A172 (cell line): ENCODE results near the gene SLC18A3. TPM values are rescaled to one million over a fixed set of nuclear protein-coding genes. Genes with fewer than 3 reads are reported as not detected.

Experiments used
- DNase-seq: peaks from one replicate; pipeline ENCODE4 v3.0.0-alpha.2; 2015; ENCODE audit warnings: low spot score
- total RNA-seq: library from RNA; depleted of rRNA; stranded (reverse); fragments of >200 nt; shearing (Covaris generic); gene quantifications from 2 replicates; pipeline ENCODE4 v1.2.3, GENCODE V29; 2014; rRNA removed

Gene SLC18A3
- total RNA-seq, 1 experiment from 2014 or later: not detected

GRCh38 chr10:49651039-49651835 is 41.1 kb downstream of the SLC18A3 start:
- DNase-seq: no peak

DNA sequence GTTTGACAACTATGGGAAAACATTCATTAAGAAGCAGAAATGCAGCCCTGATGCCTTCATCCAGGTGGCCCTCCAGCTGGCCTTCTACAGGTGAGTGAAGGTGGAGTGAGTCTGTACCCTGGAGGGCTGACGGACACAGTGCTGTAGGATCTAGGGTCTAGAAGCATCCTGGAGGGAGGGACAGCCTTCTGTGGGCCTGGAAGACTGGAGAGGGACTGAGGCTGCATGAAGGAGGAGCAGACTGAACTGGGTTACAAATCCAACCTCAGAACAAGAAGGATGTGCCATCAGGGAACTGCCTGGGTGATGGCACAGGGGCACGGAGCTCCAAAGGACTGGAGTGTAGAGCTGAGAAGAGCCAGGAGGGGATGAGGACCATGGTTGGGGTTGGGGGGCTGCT is 41.8 kb downstream of the SLC18A3 start:
- DNase-seq: no peak

GRCh38 chr10:49652421-49653272 is 42.5 kb downstream of the SLC18A3 start:
- no peak for DNase-seq

DNA sequence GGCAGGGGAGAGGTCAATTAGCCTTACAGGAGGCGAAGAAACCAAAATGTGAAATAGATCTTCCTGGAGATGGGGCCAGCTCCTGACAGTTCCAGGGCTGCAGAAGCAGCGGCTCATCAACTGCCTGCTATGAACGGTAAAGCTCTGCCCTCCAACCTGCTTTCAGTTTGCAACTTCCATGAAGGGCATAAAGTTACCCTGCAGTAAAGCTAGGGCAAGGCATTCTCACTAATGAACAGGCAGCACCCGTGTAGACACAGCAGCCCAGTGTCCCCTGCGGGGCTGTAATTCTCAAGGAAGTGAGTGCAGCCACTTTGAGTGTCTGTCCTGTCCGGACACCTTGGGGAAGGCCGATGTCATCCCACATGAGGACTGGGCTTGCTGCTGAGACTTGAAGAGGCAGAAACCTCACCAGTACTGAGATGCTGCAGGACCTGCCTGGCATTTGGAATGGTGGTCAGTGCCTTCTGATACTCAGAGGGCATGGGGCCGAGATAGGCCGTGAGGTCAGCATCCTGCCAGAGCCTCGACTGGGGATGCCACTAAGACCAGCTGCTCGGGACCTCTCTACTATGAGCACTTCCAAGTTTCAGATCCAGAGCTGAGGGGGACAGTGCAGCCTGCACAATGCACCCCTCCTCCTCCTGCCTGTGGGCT is 43.3 kb downstream of the SLC18A3 start:
- no peak for DNase-seq

GRCh38 chr10:49654036-49654693 is 44.1 kb downstream of the SLC18A3 start:
- no peak for DNase-seq

DNA sequence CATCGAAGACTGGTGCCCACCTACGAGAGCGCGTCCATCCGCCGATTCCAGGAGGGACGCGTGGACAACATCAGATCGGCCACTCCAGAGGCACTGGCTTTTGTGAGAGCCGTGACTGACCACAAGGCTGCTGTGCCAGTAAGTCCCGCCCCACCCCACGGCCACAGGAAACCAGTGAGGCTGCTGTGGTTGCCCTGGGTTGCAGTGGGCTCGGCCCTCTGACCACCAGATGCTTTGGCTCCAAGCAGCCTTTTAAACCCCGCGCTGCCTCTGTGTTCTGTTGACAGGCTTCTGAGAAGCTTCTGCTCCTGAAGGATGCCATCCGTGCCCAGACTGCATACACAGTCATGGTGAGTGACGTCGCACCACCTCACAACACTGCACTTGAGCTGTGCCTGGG is 45.0 kb downstream of the SLC18A3 start:
- DNase-seq: no peak

DNA sequence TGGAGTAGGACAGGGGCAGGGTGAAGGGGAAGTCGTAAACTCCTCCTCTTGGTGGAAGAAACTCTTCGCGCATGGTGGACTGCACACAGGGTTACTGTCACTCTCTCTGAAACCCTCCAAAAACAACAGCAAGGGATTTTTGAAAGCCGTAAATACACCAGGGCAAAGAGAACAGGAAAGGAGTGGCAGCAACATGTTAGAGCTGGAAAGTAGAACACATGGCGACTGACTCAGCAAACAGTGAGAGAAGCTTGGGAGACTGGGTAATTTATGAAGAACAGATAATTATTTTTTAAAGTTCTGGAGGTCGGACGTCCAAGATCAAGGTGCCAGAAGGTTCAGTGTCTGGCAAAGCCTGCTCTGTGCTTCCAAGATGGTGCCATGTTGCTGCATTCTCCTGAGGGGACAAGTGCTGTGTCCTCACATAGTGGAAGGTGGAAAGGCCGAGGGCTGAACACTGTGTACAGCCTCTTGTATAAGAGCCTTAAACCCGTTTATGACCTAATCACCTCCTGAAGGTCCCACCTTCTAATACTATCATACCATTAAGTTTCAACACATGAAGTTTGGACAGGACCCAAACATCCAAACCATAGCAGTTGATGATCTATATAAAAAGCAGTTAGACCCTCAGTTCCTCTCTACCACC is 46.9 kb downstream of the SLC18A3 start:
- no peak for DNase-seq

- no peak for DNase-seq
Measured at GRCh38 chr10:49657606-49658005, 47.5 kb downstream of the SLC18A3 start.

DNA sequence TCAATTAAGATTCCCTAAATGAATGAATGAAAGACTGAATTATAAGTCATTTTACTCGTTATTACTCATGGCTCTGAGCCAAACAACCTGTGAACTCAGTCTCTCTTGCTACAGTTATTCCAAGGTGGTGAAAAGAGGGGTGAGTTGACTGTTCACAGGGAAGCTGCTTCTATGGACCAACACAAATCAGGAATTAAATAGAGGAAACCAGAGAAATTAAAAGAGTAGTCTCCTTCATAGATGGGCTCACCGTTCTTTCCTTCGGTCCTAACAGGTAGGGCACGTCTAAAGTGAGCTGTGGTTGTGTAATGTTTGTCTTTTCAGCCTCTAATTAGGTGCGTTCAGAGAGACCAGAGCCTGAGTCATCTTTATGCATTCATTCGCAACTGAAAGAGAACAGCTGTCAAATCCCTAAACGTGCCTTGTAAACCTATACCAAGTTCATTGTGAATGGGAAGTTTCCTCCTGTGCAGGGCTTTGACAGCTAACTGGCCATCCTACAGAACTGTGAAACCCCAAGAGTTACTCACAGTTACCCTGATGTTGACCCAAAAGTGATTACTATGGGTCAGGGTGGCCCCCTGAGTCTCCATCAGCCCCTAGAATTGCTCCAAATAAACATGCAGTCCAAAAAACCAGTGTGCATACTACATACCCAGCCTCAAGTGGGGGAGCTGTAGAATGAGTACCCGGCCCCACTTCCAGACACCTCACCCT is 51.2 kb downstream of the SLC18A3 start:
- no peak for DNase-seq

Other genes with a start within 250 kb of the SLC18A3 start
- not detected in 2 replicates for gene DRGX, start 214.2 kb upstream of the SLC18A3 start, total RNA-seq
- 4.0 and 5.2 TPM in 2 replicates for gene ERCC6, start 71.2 kb upstream of the SLC18A3 start, total RNA-seq
- gene CHAT, start 3.7 kb downstream of the SLC18A3 start, total RNA-seq: not detected in 2 replicates
- not detected in 2 replicates for gene C10orf53, start 69.3 kb downstream of the SLC18A3 start, total RNA-seq
- 3.5 and 3.6 TPM in 2 replicates for gene OGDHL, start 152.0 kb downstream of the SLC18A3 start, total RNA-seq